Thoracic aorta (tissue), 2 donors: ENCODE measurements around the gene WDR27. TPM values are rescaled to one million over a fixed set of nuclear protein-coding genes. Genes with fewer than 3 reads are reported as not detected.
"Not testable (repeated sequence)": the region's sequence is repeated elsewhere in the genome, so short reads cannot be mapped to it uniquely, and the experiment has no call there.

Source experiments
- ATAC-seq: fragments of 150-250 bp; one replicate; pipeline ENCODE4 v1.8.0; 2017; ENCODE audit warnings: low read depth; ENCODE audit not compliant: insufficient number of reproducible peaks, low FRiP score
- DNase-seq: peaks from one replicate; pipeline ENCODE4 v3.0.0-alpha.2; 2020; ENCODE audit warnings: low spot score
- H3K27ac ChIP-seq, 2 donors: fragments of 200-600 bp; sonication (generic); 1 replicate in 1 of 2; 2 replicates in 1 of 2; pipeline ENCODE4 v1.5.1; 2016; ENCODE audit warnings: mild to moderate bottlenecking in 2 of 2, moderate library complexity in 2 of 2
- H3K27me3 ChIP-seq: fragments of 200-600 bp; sonication (generic); replicated peaks from 2 replicates; pipeline ENCODE4 v1.6.0; 2016; ENCODE audit warnings: mild to moderate bottlenecking; ENCODE audit not compliant: insufficient read depth
- H3K36me3 ChIP-seq: fragments of 200-600 bp; sonication (generic); one replicate; pipeline ENCODE4 v1.5.1; 2016
- H3K4me1 ChIP-seq, 2 donors: fragments of 200-600 bp; sonication (generic); 1 replicate in 1 of 2; 2 replicates in 1 of 2; pipeline versions ENCODE4 v1.5.1 to v1.6.0; 2016; ENCODE audit warnings: low read depth in 2 of 2, mild to moderate bottlenecking in 1 of 2; ENCODE audit not compliant: control insufficient read depth in 1 of 2
- H3K4me3 ChIP-seq: fragments of 200-600 bp; sonication (generic); 2 replicates; pipeline ENCODE4 v1.5.1; 2016; ENCODE audit warnings: mild to moderate bottlenecking
- H3K9me3 ChIP-seq: fragments of 200-600 bp; sonication (generic); 2 replicates; pipeline ENCODE4 v1.5.1; 2016
- CTCF ChIP-seq: fragments of 200-600 bp; sonication (generic); IDR thresholded peaks from one replicate; pipeline ENCODE4 v1.5.1; 2019; ENCODE audit warnings: antibody characterized with exemption
- total RNA-seq, 2 donors: library from RNA; depleted of rRNA; stranded (reverse); fragments of >200 nt; gene quantifications; one replicate each; pipeline versions ENCODE4 v1.1.0 to v1.2.3, GENCODE V29; 2016

Gene WDR27
- total RNA-seq, 2 donors from 2014 or later = 22.5 to 48.2 TPM

GRCh38 chr6:169445661-169446581 lies 255.9 kb downstream of the WDR27 start:
- no peak for DNase-seq
- TF ChIP-seq CTCF = no peak
- Histone ChIP-seq H3K27me3 (no peaks in the 10 kb centered on the region), H3K27ac (no peak overlapping the region), H3K36me3 (no peaks in the 10 kb centered on the region), H3K4me3 (no peak overlapping the region), H3K4me1 (peaks cover 3 to 25% of the 10 kb centered on the region in 2 donors), H3K9me3 (no peaks in the 10 kb centered on the region)
- ATAC-seq = no peak

GRCh38 chr6:169445227-169445626 lies 256.6 kb downstream of the WDR27 start:
- H3K4me3 ChIP-seq = no peak overlapping the region
- no peaks in the 10 kb centered on the region for H3K27me3 ChIP-seq
- DNase-seq = no peak
- H3K36me3 ChIP-seq = no peaks in the 10 kb centered on the region
- H3K9me3 ChIP-seq = no peaks in the 10 kb centered on the region
- no peak for TF ChIP-seq CTCF
- H3K4me1 ChIP-seq = peaks cover 0 to 18% of the 10 kb centered on the region in 2 donors
- ATAC-seq = no peak
- H3K27ac ChIP-seq = no peak overlapping the region

GRCh38 chr6:169441292-169441691 lies 260.5 kb downstream of the WDR27 start:
- H3K27ac ChIP-seq = no peak overlapping the region
- H3K27me3 ChIP-seq = no peaks in the 10 kb centered on the region
- ATAC-seq = no peak
- peaks cover 0 to 15% of the 10 kb centered on the region in 2 donors for H3K4me1 ChIP-seq
- no peak overlapping the region for H3K4me3 ChIP-seq
- no peaks in the 10 kb centered on the region for H3K9me3 ChIP-seq
- H3K36me3 ChIP-seq = no peaks in the 10 kb centered on the region
- no peak for TF ChIP-seq CTCF
- no peak for DNase-seq

GRCh38 chr6:169439710-169440109 lies 262.1 kb downstream of the WDR27 start:
- ATAC-seq (no peak), DNase-seq (no peak)
- Histone ChIP-seq H3K4me1 (peaks cover 0 to 15% of the 10 kb centered on the region in 2 donors), H3K9me3 (no peaks in the 10 kb centered on the region), H3K36me3 (no peaks in the 10 kb centered on the region), H3K27me3 (no peaks in the 10 kb centered on the region), H3K27ac (no peak overlapping the region), H3K4me3 (no peak overlapping the region)
- TF ChIP-seq CTCF = no peak

- H3K36me3 ChIP-seq, H3K4me3 ChIP-seq, H3K27ac ChIP-seq, H3K27me3 ChIP-seq, ATAC-seq, H3K4me1 ChIP-seq, DNase-seq: not testable (repeated sequence)
- H3K9me3 ChIP-seq = peaks cover 19% of the 10 kb centered on the region
Observed at GRCh38 chr6:169434554-169434953, 267.3 kb downstream of the WDR27 start.
